K562 (cell line): ENCODE results near the gene IL4I1. TPM values are rescaled to one million over a fixed set of nuclear protein-coding genes. Genes with fewer than 3 reads are reported as not detected.

Experiments
- ARID1B ChIP-seq: fragments of 450-650 bp; IDR thresholded peaks from 2 replicates; pipeline ENCODE4 v1.6.1; 2016; ENCODE audit warnings: antibody characterized with exemption, mild to moderate bottlenecking, inconsistent platforms
- BRF1 ChIP-seq: IDR thresholded peaks from 3 replicates; pipeline ENCODE4 v1.6.1; 2011; ENCODE audit warnings: borderline replicate concordance, mild to moderate bottlenecking; ENCODE audit not compliant: insufficient read length; ENCODE audit errors: extremely low read depth
- COPS2 ChIP-seq: fragments of 450-650 bp; conservative IDR thresholded peaks from 2 replicates; pipeline ENCODE4 v1.6.1; 2016; ENCODE audit warnings: mild to moderate bottlenecking, moderate library complexity
- HNRNPK ChIP-seq: fragments of 200-400 bp; formaldehyde crosslinking; IDR thresholded peaks from one replicate; pipeline ENCODE4 v1.6.1; 2018; ENCODE audit warnings: mild to moderate bottlenecking, low read depth, low read length; ENCODE audit not compliant: poor library complexity, severe bottlenecking
- HNRNPLL ChIP-seq: fragments of 200-400 bp; formaldehyde crosslinking; IDR thresholded peaks from 2 replicates; pipeline ENCODE4 v1.6.1; 2017; ENCODE audit warnings: low read length, low read depth, mild to moderate bottlenecking; ENCODE audit not compliant: poor library complexity, severe bottlenecking
- IFI16 ChIP-seq: fragments of 250-450 bp; sonication (Bioruptor Pico); IDR thresholded peaks from 2 replicates; pipeline ENCODE4 v2.1.2; 2022; ENCODE audit warnings: mild to moderate bottlenecking, inconsistent platforms
- MCM7 ChIP-seq, 2 experiments: fragments of 450-650 bp; IDR thresholded peaks; 2 replicates each; pipeline ENCODE4 v1.6.1; 2016 to 2018
- PML ChIP-seq: IDR thresholded peaks from 2 replicates; pipeline ENCODE4 v1.6.1; 2012; ENCODE audit warnings: low read length, inconsistent platforms
- POLR2AphosphoS5 ChIP-seq: IDR thresholded peaks from 2 replicates; pipeline ENCODE4 v1.6.1; 2011; ENCODE audit warnings: mild to moderate bottlenecking, low read depth, low read length, moderate library complexity; ENCODE audit not compliant: control insufficient read depth, insufficient read depth
- POLR2H ChIP-seq: IDR thresholded peaks from 2 replicates; pipeline ENCODE4 v1.6.1; 2016; ENCODE audit warnings: missing genetic modification characterization, low read depth, mild to moderate bottlenecking, control low read depth, missing compliant biosample characterization, moderate library complexity
- RAD21 ChIP-seq, 2 experiments: fragments of 250-450 bp in 1 of 2; fragments of 450-650 bp in 1 of 2; sonication (Bioruptor Pico) in 1 of 2; formaldehyde crosslinking in 1 of 2; IDR thresholded peaks in 1 of 2; conservative IDR thresholded peaks in 1 of 2; 2 replicates each; pipeline versions ENCODE4 v1.4.0 to v1.8.0; 2020 to 2022; ENCODE audit warnings: mild to moderate bottlenecking in 2 of 2, moderate library complexity in 1 of 2
- RBM25 ChIP-seq: fragments of 200-400 bp; formaldehyde crosslinking; IDR thresholded peaks from 2 replicates; pipeline ENCODE4 v1.6.1; 2018; ENCODE audit warnings: low read length, low read depth, moderate library complexity; ENCODE audit not compliant: severe bottlenecking
- RBM34 ChIP-seq: fragments of 200-400 bp; formaldehyde crosslinking; IDR thresholded peaks from 2 replicates; pipeline ENCODE4 v1.6.1; 2018; ENCODE audit warnings: low read length, borderline replicate concordance; ENCODE audit not compliant: insufficient read depth
- SNIP1 ChIP-seq: fragments of 450-650 bp; IDR thresholded peaks from 2 replicates; pipeline ENCODE4 v1.7.1; 2017; ENCODE audit warnings: low read depth, mild to moderate bottlenecking
- TCF7 ChIP-seq: sonication (generic); IDR thresholded peaks from 2 replicates; pipeline ENCODE4 v1.6.1; 2016; ENCODE audit warnings: antibody characterized with exemption, borderline replicate concordance
- XRCC5 ChIP-seq: fragments of 200-400 bp; formaldehyde crosslinking; IDR thresholded peaks from 2 replicates; pipeline ENCODE4 v1.6.1; 2017; ENCODE audit warnings: low read depth, mild to moderate bottlenecking, low read length
- ZNF146 ChIP-seq: IDR thresholded peaks from one replicate; pipeline ENCODE4 v1.6.1; 2018; ENCODE audit warnings: missing compliant biosample characterization; ENCODE audit not compliant: unreplicated experiment
- ZNF263 ChIP-seq: sonication (generic); formaldehyde crosslinking; IDR thresholded peaks from 2 replicates; pipeline ENCODE4 v1.8.0; 2022; ENCODE audit warnings: mild to moderate bottlenecking, missing genetic modification reagents, borderline replicate concordance
- ZNF311 ChIP-seq: fragments of 250-450 bp; sonication (Bioruptor Pico); IDR thresholded peaks from 2 replicates; pipeline ENCODE4 v1.4.0; 2020; ENCODE audit warnings: mild to moderate bottlenecking, moderate library complexity
- ZNF347 ChIP-seq: fragments of 450-650 bp; formaldehyde crosslinking; IDR thresholded peaks from 2 replicates; pipeline ENCODE4 v1.4.0; 2020; ENCODE audit warnings: low read depth, mild to moderate bottlenecking, moderate library complexity
- ZNF507 ChIP-seq: conservative IDR thresholded peaks from 2 replicates; pipeline ENCODE4 v1.6.1; 2017; ENCODE audit warnings: missing genetic modification characterization, missing compliant biosample characterization
- ZNF699 ChIP-seq: fragments of 250-450 bp; sonication (Bioruptor Pico); IDR thresholded peaks from 2 replicates; pipeline ENCODE4 v1.8.0; 2021; ENCODE audit warnings: mild to moderate bottlenecking, moderate library complexity; ENCODE audit not compliant: insufficient replicate concordance
- ZNF77 ChIP-seq: fragments of 250-450 bp; sonication (Bioruptor Pico); IDR thresholded peaks from 2 replicates; pipeline ENCODE4 v1.5.0; 2020
- polyA plus RNA-seq, 8 experiments: library from polyadenylated mRNA; depleted of rRNA in 4 of 8; stranded (reverse) in 5 of 8; unstranded in 3 of 8; fragments of >200 nt; fragmentation: Nextera tagmentation in 2 of 8; fragmentation: Illumina TruSeq in 1 of 8; extraction: Ambion mirVana in 2 of 8; extraction: Trizol in 1 of 8; gene quantifications; 2 replicates each; pipeline versions ENCODE4 v1.2.1 to v1.2.3, GENCODE V29; 2011 to 2014; ENCODE audit warnings: inconsistent platforms in 1 of 8, missing spikeins in 1 of 8
- total RNA-seq, 7 experiments: library from RNA; depleted of rRNA in 6 of 7; stranded (reverse); fragments of >200 nt in 6 of 7; fragmentation: Illumina TruSeq in 2 of 7; extraction: Trizol in 2 of 7; gene quantifications; 2 replicates each; pipeline versions ENCODE4 v1.2.1 to v1.2.3, GENCODE V29; 2011 to 2021; ENCODE audit warnings: low replicate concordance in 1 of 7
- TF ChIP-seq, protein P1 (sequence below): fragments of 250-450 bp; sonication (Bioruptor Pico); IDR thresholded peaks from 2 replicates; pipeline ENCODE4 v1.4.0; 2020; ENCODE audit warnings: mild to moderate bottlenecking
- TF ChIP-seq, protein P2 (sequence below), 2 experiments: IDR thresholded peaks; 2 replicates each; pipeline ENCODE4 v1.6.1; 2011; ENCODE audit warnings: borderline replicate concordance in 1 of 2, control low read depth in 1 of 2, low read depth in 1 of 2, low read length in 1 of 2, mild to moderate bottlenecking in 1 of 2, mixed read lengths in 1 of 2, moderate library complexity in 1 of 2; ENCODE audit not compliant: insufficient read depth in 1 of 2, insufficient read length in 1 of 2, poor library complexity in 1 of 2, severe bottlenecking in 1 of 2; ENCODE audit errors: extremely low read depth in 1 of 2
- TF ChIP-seq, protein P3 (sequence below), 2 experiments: fragments of 250-450 bp in 1 of 2; fragments of 450-650 bp in 1 of 2; sonication (Bioruptor Pico) in 1 of 2; IDR thresholded peaks; 2 replicates each; pipeline versions ENCODE4 v1.6.1 to v1.8.0; 2016 to 2021; ENCODE audit warnings: mild to moderate bottlenecking in 2 of 2, moderate library complexity in 2 of 2, missing compliant biosample characterization in 1 of 2, missing genetic modification characterization in 1 of 2

The IL4I1 gene
- total and polyA plus RNA-seq, 9 of the 15 experiments (the other 6 are each of a cell fraction or from before 2014, with no cell fraction given), result 0.06 to 0.95 (median 0.43) TPM; not detected in 2

DNA sequence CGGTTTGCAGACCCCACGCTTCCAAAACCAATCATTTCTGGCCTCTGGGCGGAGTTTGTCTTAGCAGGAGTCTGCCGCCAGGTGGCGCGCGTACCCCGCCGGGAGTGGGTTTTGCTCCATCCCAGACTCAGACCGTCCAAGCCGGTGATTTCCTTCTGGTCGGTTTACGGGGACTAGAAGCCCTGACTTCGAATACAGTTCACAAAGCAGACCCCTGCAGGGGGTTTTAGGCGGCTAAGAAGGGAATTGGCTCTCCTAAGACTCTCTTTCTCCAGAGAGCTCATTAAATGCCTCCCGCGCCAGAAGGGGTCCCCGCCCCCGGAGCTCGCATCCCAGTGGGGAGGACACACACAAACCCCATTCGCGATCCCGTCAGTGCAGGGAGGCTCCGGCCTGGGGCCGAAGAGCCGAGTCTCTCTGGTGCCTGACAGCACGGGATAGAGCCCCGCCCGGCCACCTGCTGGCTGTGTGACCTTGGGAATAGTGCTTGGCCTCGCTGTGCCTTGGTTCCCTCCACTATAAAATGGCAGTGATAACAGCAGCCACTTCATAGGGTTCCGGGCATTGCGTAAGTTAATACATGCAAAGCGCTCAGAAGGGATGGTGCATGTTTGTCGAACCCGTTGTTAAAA, 41.2 kb upstream of the IL4I1 start (continued):
- TF ChIP-seq, protein P1, sequence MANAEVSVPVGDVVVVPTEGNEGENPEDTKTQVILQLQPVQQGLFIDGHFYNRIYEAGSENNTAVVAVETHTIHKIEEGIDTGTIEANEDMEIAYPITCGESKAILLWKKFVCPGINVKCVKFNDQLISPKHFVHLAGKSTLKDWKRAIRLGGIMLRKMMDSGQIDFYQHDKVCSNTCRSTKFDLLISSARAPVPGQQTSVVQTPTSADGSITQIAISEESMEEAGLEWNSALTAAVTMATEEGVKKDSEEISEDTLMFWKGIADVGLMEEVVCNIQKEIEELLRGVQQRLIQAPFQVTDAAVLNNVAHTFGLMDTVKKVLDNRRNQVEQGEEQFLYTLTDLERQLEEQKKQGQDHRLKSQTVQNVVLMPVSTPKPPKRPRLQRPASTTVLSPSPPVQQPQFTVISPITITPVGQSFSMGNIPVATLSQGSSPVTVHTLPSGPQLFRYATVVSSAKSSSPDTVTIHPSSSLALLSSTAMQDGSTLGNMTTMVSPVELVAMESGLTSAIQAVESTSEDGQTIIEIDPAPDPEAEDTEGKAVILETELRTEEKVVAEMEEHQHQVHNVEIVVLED (CRISPR knock-in tag), result no peak
- TF ChIP-seq TCF7 (0 out of 2 replicates have a peak, but pooled peaks have one; percentile 21), RBM25 (peak; percentile 40), HNRNPLL (no peak), ZNF699 (CRISPR knock-in tag) (no peak), XRCC5 (no peak), ARID1B (no peak), RBM34 (no peak), SNIP1 (no peak), ZNF263 (CRISPR knock-in tag) (no peak), MCM7 (IDR thresholded peaks at IDR 0.05) (no peak), COPS2 (no peak), ZNF507 (no peak), ZNF347 (CRISPR knock-in tag) (no peak), POLR2H (tag) (no peak), BRF1 (no peak), RAD21 (CRISPR knock-in tag; conservative IDR thresholded peaks at IDR 0.05 in 1 of 2, IDR thresholded peaks at IDR 0.05 in 1 of 2) (peak; percentile 95 to 96), ZNF77 (CRISPR knock-in tag) (no peak), PML (no peak), ZNF311 (CRISPR knock-in tag) (no peak), POLR2AphosphoS5 (no peak), IFI16 (CRISPR knock-in tag) (no peak), HNRNPK (no peak), ZNF146 (no peak)
- TF ChIP-seq, protein P2, sequence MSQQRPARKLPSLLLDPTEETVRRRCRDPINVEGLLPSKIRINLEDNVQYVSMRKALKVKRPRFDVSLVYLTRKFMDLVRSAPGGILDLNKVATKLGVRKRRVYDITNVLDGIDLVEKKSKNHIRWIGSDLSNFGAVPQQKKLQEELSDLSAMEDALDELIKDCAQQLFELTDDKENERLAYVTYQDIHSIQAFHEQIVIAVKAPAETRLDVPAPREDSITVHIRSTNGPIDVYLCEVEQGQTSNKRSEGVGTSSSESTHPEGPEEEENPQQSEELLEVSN (IDR thresholded peaks at IDR 0.05; ENCODE audit: borderline replicate concordance in 1 of 2, extremely low read depth in 1 of 2, insufficient read depth in 1 of 2, insufficient read length in 1 of 2, low read depth in 1 of 2, low read length in 1 of 2, poor library complexity in 1 of 2, severe bottlenecking in 1 of 2), result no peak
- TF ChIP-seq, protein P3, sequence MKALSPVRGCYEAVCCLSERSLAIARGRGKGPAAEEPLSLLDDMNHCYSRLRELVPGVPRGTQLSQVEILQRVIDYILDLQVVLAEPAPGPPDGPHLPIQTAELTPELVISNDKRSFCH (CRISPR knock-in tag; IDR thresholded peaks at IDR 0.05), result no peak
- TF ChIP-seq, protein P3 (tag; IDR thresholded peaks at IDR 0.05), result no peak
